Colonic mucosa (tissue), 4 donors: ENCODE results near the gene FAM43A. TPM values are rescaled to one million over a fixed set of nuclear protein-coding genes. Genes with fewer than 3 reads are reported as not detected.

Source experiments
- DNase-seq: peaks from one replicate; pipeline ENCODE4 v3.0.0-alpha.2; 2020
- H3K27ac ChIP-seq: fragments of 200-600 bp; one replicate; pipeline ENCODE4 v1.8.0; 2021
- H3K27me3 ChIP-seq: fragments of 200-600 bp; one replicate; pipeline ENCODE4 v1.8.0; 2021
- H3K36me3 ChIP-seq: fragments of 200-600 bp; one replicate; pipeline ENCODE4 v1.8.0; 2021
- H3K4me1 ChIP-seq: fragments of 200-600 bp; one replicate; pipeline ENCODE4 v1.8.0; 2021; ENCODE audit warnings: mild to moderate bottlenecking
- H3K4me3 ChIP-seq: fragments of 200-600 bp; one replicate; pipeline ENCODE4 v1.8.0; 2021
- H3K9ac ChIP-seq, 2 donors: one replicate each; pipeline ENCODE4 v1.7.0; 2013; ENCODE audit warnings: control low read depth in 2 of 2, low read depth in 2 of 2, low read length in 2 of 2
- H3K9me3 ChIP-seq: fragments of 200-600 bp; one replicate; pipeline ENCODE4 v1.8.0; 2021
- CTCF ChIP-seq: fragments of 200-600 bp; IDR thresholded peaks from one replicate; pipeline ENCODE4 v1.8.0; 2022; ENCODE audit warnings: antibody characterized with exemption, mild to moderate bottlenecking
- intact Hi-C: fragments of 100-400 bp; cut with DNase I; formaldehyde crosslinking; loops from one replicate; pipeline ENCODE4 v1.14.1; 2022
- total RNA-seq, 2 donors: library from RNA; stranded (reverse); fragmentation: NEBNext Ultra II Directional in 1 of 2; extraction: Animal tissue kit (Norgen Biotek cat#: 25700) in 1 of 2; gene quantifications; one replicate each; pipeline ENCODE4 v1.2.1, GENCODE V29; 2021
- donor health status: healthy.
- donor health status: DM: no; HTN: no; CAD: no.
- donor health status: DM: no; HTN: no; CAD: no.

Gene FAM43A
- total RNA-seq, 2 donors from 2014 or later = 7.2 to 10.2 TPM

DNA sequence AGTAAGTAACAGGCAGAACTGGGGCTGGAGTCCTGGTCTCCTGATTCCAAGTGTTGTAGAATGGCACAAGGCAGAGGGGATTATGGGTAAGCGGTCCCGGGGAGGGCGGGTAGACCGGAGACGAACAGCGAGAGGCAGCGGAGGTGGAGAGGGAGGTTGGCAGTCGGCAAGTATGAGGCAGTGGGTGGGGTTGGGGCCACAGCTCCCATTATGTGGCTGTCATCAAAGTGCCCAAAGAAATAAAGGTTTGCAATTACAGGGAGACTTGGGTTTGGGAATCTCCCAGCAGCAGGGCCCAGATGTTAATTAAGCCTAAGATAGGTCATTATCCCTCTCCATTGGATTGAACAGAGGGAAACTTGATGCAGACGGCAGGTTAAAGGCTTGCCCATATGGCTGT lies 16.9 kb downstream of the FAM43A start:
- H3K4me1 ChIP-seq = no peaks in the 10 kb centered on the region
- no peak for DNase-seq
- no peaks in the 10 kb centered on the region for H3K36me3 ChIP-seq
- no peak overlapping the region for H3K27ac ChIP-seq
- H3K27me3 ChIP-seq = no peaks in the 10 kb centered on the region
- intact Hi-C loops = no loop called here
- no peak overlapping the region for H3K4me3 ChIP-seq
- H3K9ac ChIP-seq = no peak overlapping the region
- H3K9me3 ChIP-seq = no peaks in the 10 kb centered on the region
- no peak for TF ChIP-seq CTCF

DNA sequence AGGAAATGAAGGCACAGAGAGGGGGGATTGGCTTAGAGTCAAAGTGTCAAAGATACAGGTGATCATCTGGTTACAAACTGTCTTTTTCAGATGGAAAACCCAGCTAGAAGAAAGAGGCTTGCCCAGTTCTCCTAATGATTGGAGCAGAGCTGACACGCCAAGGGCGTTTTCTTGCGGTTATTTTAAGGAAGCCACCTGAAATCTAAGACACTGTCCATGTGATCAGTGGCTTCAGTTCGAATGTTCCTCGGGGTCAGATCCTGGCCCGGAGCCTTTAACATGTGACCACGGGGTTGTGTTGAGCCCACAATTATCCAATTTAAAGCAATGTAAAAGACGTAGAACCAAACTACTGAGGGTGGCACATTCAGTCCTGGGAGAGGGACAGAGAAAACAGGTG lies 19.5 kb downstream of the FAM43A start:
- no peaks in the 10 kb centered on the region for H3K27me3 ChIP-seq
- no peak overlapping the region for H3K4me3 ChIP-seq
- no peak overlapping the region for H3K9ac ChIP-seq

DNA sequence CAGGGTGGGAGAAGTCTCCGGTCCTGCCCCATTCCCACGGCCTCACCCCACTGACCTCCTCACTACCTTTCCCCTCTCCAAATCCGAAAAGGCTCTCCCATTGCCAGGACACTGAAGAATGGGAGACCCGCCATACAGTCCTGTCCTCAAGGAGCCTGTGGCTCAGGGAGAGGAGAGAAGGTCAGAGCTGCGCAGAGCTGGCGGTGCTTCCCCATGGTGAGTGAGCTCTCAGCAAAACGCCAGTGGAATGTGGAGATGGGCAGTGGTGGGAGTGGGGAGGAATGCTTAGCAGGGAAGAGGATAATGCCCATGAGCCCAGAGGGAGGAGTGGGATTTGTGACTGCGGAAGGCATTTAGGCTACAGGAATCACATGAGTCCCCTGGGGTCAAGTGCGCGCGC lies 20.1 kb downstream of the FAM43A start:
- no peaks in the 10 kb centered on the region for H3K36me3 ChIP-seq
- no peak overlapping the region for H3K27ac ChIP-seq
- no peaks in the 10 kb centered on the region for H3K9me3 ChIP-seq
- no peak overlapping the region for H3K9ac ChIP-seq
- DNase-seq = no peak
- H3K27me3 ChIP-seq = no peaks in the 10 kb centered on the region
- H3K4me1 ChIP-seq = no peaks in the 10 kb centered on the region
- intact Hi-C loops = no loop called here
- no peak for TF ChIP-seq CTCF
- no peak overlapping the region for H3K4me3 ChIP-seq

More for the DNA sequence above, 19.5 kb downstream of the FAM43A start:
- H3K9me3 ChIP-seq = no peaks in the 10 kb centered on the region
- no peaks in the 10 kb centered on the region for H3K4me1 ChIP-seq
- H3K36me3 ChIP-seq = no peaks in the 10 kb centered on the region
- TF ChIP-seq CTCF = no peak
- intact Hi-C loops = no loop called here
- no peak overlapping the region for H3K27ac ChIP-seq
- DNase-seq = no peak

- no peak for DNase-seq
- H3K27ac ChIP-seq = no peak overlapping the region
- H3K27me3 ChIP-seq = no peaks in the 10 kb centered on the region
- no peak overlapping the region for H3K4me3 ChIP-seq
- intact Hi-C loops = no loop called here
- no peak for TF ChIP-seq CTCF
- no peaks in the 10 kb centered on the region for H3K4me1 ChIP-seq
- H3K9me3 ChIP-seq = no peaks in the 10 kb centered on the region
- H3K36me3 ChIP-seq = no peaks in the 10 kb centered on the region
- H3K9ac ChIP-seq = no peak overlapping the region
These were observed 21.5 kb downstream of the FAM43A start for GRCh38 chr3:194707147-194707540.

- Histone ChIP-seq H3K4me3 (no peak overlapping the region), H3K27me3 (no peaks in the 10 kb centered on the region), H3K9me3 (no peaks in the 10 kb centered on the region), H3K27ac (no peak overlapping the region), H3K9ac (no peak overlapping the region), H3K36me3 (no peaks in the 10 kb centered on the region), H3K4me1 (no peaks in the 10 kb centered on the region)
- no peak for TF ChIP-seq CTCF
- no peak for DNase-seq
- intact Hi-C loops = no loop called here
These were observed 25.6 kb downstream of the FAM43A start for GRCh38 chr3:194711286-194711685.

- H3K27ac ChIP-seq = no peak overlapping the region
- no peak overlapping the region for H3K4me3 ChIP-seq
- no peak overlapping the region for H3K9ac ChIP-seq
- no peak for DNase-seq
- no peaks in the 10 kb centered on the region for H3K27me3 ChIP-seq
- H3K36me3 ChIP-seq = no peaks in the 10 kb centered on the region
- intact Hi-C loops = no loop called here
- H3K9me3 ChIP-seq = no peaks in the 10 kb centered on the region
- no peaks in the 10 kb centered on the region for H3K4me1 ChIP-seq
- TF ChIP-seq CTCF = no peak
These were observed 26.2 kb downstream of the FAM43A start for GRCh38 chr3:194711913-194712312.
